ENCODE measurements around the gene BIN1.

GRCh38 chr2:127053731-127054603 is 53.0 kb downstream of the BIN1 start:
- no peak for TF ChIP-seq POLR2AphosphoS5 (IDR thresholded peaks at IDR 0.05; ENCODE audit: low read depth, low read length)
- TF ChIP-seq REST (IDR thresholded peaks at IDR 0.05; ENCODE audit: insufficient read depth in 1 of 2, low read depth in 2 of 2, low read length in 2 of 2) = no peak
- TF ChIP-seq TAF1 (IDR thresholded peaks at IDR 0.05; ENCODE audit: borderline replicate concordance, insufficient read depth, low read length) = no peak
- no peak for TF ChIP-seq SIN3A (IDR thresholded peaks at IDR 0.05; ENCODE audit: borderline replicate concordance, insufficient read depth, low read length)

Measured in PFSK-1 (cell line).